LoVo (cell line): ENCODE results near the gene SLC1A3.
A peak's percentile ranks its signal among the peaks of the same experiment; 100 is the strongest.

Experiments used
- DNase-seq: peaks from one replicate; pipeline ENCODE4 v3.0.0-alpha.2; 2016; ENCODE audit warnings: low spot score

The SLC1A3 gene

GRCh38 chr5:36600917-36601527 lies 5.4 kb upstream of the SLC1A3 start:
- no peak for DNase-seq

GRCh38 chr5:36602704-36603321 lies 3.6 kb upstream of the SLC1A3 start:
- peak; percentile 41 for DNase-seq

- no peak for DNase-seq
Observed at GRCh38 chr5:36605241-36605640, 1.2 kb upstream of the SLC1A3 start.

- no peak for DNase-seq
Observed at GRCh38 chr5:36606036-36606427, 374 bp upstream of the SLC1A3 start.

GRCh38 chr5:36607114-36607571 lies 737 bp downstream of the SLC1A3 start:
- DNase-seq: peak; percentile 56

GRCh38 chr5:36607838-36608783 lies 1.7 kb downstream of the SLC1A3 start:
- no peak for DNase-seq

- DNase-seq: no peak
Observed at GRCh38 chr5:36610621-36611020, 4.2 kb downstream of the SLC1A3 start.

- DNase-seq: no peak
Observed at GRCh38 chr5:36611520-36612274, 5.3 kb downstream of the SLC1A3 start.

GRCh38 chr5:36613241-36613640 lies 6.8 kb downstream of the SLC1A3 start:
- DNase-seq: no peak

GRCh38 chr5:36613771-36614656 lies 7.6 kb downstream of the SLC1A3 start:
- DNase-seq: no peak

GRCh38 chr5:36614657-36615308 lies 8.4 kb downstream of the SLC1A3 start:
- DNase-seq: no peak

GRCh38 chr5:36619012-36619635 lies 12.7 kb downstream of the SLC1A3 start:
- no peak for DNase-seq

- no peak for DNase-seq
Observed at GRCh38 chr5:36621985-36622384, 15.6 kb downstream of the SLC1A3 start.

GRCh38 chr5:36623832-36624231 lies 17.4 kb downstream of the SLC1A3 start:
- no peak for DNase-seq

GRCh38 chr5:36624277-36624676 lies 17.9 kb downstream of the SLC1A3 start:
- DNase-seq: no peak

- no peak for DNase-seq
Observed at GRCh38 chr5:36628695-36629094, 22.3 kb downstream of the SLC1A3 start.

- DNase-seq: no peak
Observed at GRCh38 chr5:36629729-36630128, 23.3 kb downstream of the SLC1A3 start.

- DNase-seq: no peak
Observed at GRCh38 chr5:36630201-36631145, 24.1 kb downstream of the SLC1A3 start.

- DNase-seq: no peak
Observed at GRCh38 chr5:36631154-36631553, 24.7 kb downstream of the SLC1A3 start.
